Activated T-helper 17 cell treated with anti-CD3 and anti-CD28 coated beads, Interleukin-2, amount 50 U/mL, for 72 hours (primary cell): Measurements from ENCODE around the gene IKZF3. TPM values are rescaled to one million over a fixed set of nuclear protein-coding genes. Genes with fewer than 3 reads are reported as not detected.

Experiments used
- ATAC-seq: fragments of 150-1000 bp; cut with Tn5 transposase; replicated peaks from 2 replicates; pipeline ENCODE4 v1.10.0; 2021; ENCODE audit warnings: mild to moderate bottlenecking, moderate library complexity
- H3K27ac Mint-ChIP-seq: one replicate; pipeline ENCODE4 v1.8.0; 2022; ENCODE audit warnings: mixed read lengths
- H3K27me3 Mint-ChIP-seq: one replicate; pipeline ENCODE4 v1.8.0; 2022; ENCODE audit warnings: mixed read lengths
- H3K36me3 Mint-ChIP-seq: one replicate; pipeline ENCODE4 v1.8.0; 2022; ENCODE audit warnings: low read depth, mild to moderate bottlenecking, mixed read lengths
- H3K4me1 Mint-ChIP-seq: one replicate; pipeline ENCODE4 v1.8.0; 2022; ENCODE audit warnings: mixed read lengths
- H3K4me3 Mint-ChIP-seq: one replicate; pipeline ENCODE4 v1.8.0; 2022; ENCODE audit warnings: mild to moderate bottlenecking, mixed read lengths
- H3K9me3 Mint-ChIP-seq: one replicate; pipeline ENCODE4 v1.8.0; 2022; ENCODE audit warnings: mixed read lengths
- total RNA-seq, 2 donors: library from RNA; stranded (reverse); gene quantifications; one replicate each; pipeline ENCODE4 v1.2.3, GENCODE V29; 2022

Gene IKZF3
- total RNA-seq, 2 donors from 2014 or later: 55.0 to 119 TPM

GRCh38 chr17:39816272-39816671 is 47.8 kb downstream of the IKZF3 start:
- H3K36me3 Mint-ChIP-seq: peaks cover 92% of the 10 kb centered on the region
- H3K27ac Mint-ChIP-seq: no peak overlapping the region
- no peak for ATAC-seq
- H3K27me3 Mint-ChIP-seq: no peaks in the 10 kb centered on the region
- H3K4me1 Mint-ChIP-seq: peaks cover 53% of the 10 kb centered on the region
- no peaks in the 10 kb centered on the region for H3K9me3 Mint-ChIP-seq
- H3K4me3 Mint-ChIP-seq: no peak overlapping the region

- Mint-ChIP-seq H3K4me1 (peaks cover 45% of the 10 kb centered on the region), H3K4me3 (peak overlapping the region; percentile 87), H3K27me3 (no peaks in the 10 kb centered on the region), H3K27ac (peak overlapping the region; percentile 89), H3K9me3 (no peaks in the 10 kb centered on the region), H3K36me3 (peaks cover 88% of the 10 kb centered on the region)
- ATAC-seq: no peak
Observed at GRCh38 chr17:39814497-39814896, 49.6 kb downstream of the IKZF3 start.

GRCh38 chr17:39813631-39814030 is 50.5 kb downstream of the IKZF3 start:
- Mint-ChIP-seq H3K9me3 (no peaks in the 10 kb centered on the region), H3K4me3 (peak overlapping the region; percentile 87), H3K27me3 (no peaks in the 10 kb centered on the region), H3K36me3 (peaks cover 88% of the 10 kb centered on the region), H3K27ac (peak overlapping the region; percentile 89), H3K4me1 (peaks cover 53% of the 10 kb centered on the region)
- peak; percentile 86 for ATAC-seq

GRCh38 chr17:39812466-39812865 is 51.6 kb downstream of the IKZF3 start:
- Mint-ChIP-seq H3K4me3 (peak overlapping the region; percentile 87), H3K27ac (peak overlapping the region; percentile 79), H3K27me3 (no peaks in the 10 kb centered on the region), H3K4me1 (peaks cover 49% of the 10 kb centered on the region), H3K9me3 (no peaks in the 10 kb centered on the region), H3K36me3 (peaks cover 84% of the 10 kb centered on the region)
- ATAC-seq: no peak

- Mint-ChIP-seq H3K4me3 (peak overlapping the region; percentile 23), H3K4me1 (peaks cover 49% of the 10 kb centered on the region), H3K27ac (peak overlapping the region; percentile 79), H3K27me3 (no peaks in the 10 kb centered on the region), H3K9me3 (no peaks in the 10 kb centered on the region), H3K36me3 (peaks cover 83% of the 10 kb centered on the region)
- no peak for ATAC-seq
Observed at GRCh38 chr17:39810939-39811728, 53.0 kb downstream of the IKZF3 start.

GRCh38 chr17:39809221-39809620 is 54.9 kb downstream of the IKZF3 start:
- H3K9me3 Mint-ChIP-seq: no peaks in the 10 kb centered on the region
- H3K27me3 Mint-ChIP-seq: no peaks in the 10 kb centered on the region
- peaks cover 41% of the 10 kb centered on the region for H3K4me1 Mint-ChIP-seq
- no peak for ATAC-seq
- peaks cover 71% of the 10 kb centered on the region for H3K36me3 Mint-ChIP-seq
- H3K27ac Mint-ChIP-seq: no peak overlapping the region
- no peak overlapping the region for H3K4me3 Mint-ChIP-seq

GRCh38 chr17:39808409-39808997 is 55.6 kb downstream of the IKZF3 start:
- Mint-ChIP-seq H3K4me3 (no peak overlapping the region), H3K27me3 (no peaks in the 10 kb centered on the region), H3K9me3 (no peaks in the 10 kb centered on the region), H3K4me1 (peaks cover 34% of the 10 kb centered on the region), H3K36me3 (peaks cover 64% of the 10 kb centered on the region), H3K27ac (no peak overlapping the region)
- ATAC-seq: no peak

GRCh38 chr17:39804839-39805238 is 59.3 kb downstream of the IKZF3 start:
- H3K4me1 Mint-ChIP-seq: peaks cover 26% of the 10 kb centered on the region
- no peak overlapping the region for H3K27ac Mint-ChIP-seq
- H3K4me3 Mint-ChIP-seq: no peak overlapping the region
- peaks cover 55% of the 10 kb centered on the region for H3K36me3 Mint-ChIP-seq
- no peaks in the 10 kb centered on the region for H3K27me3 Mint-ChIP-seq
- H3K9me3 Mint-ChIP-seq: no peaks in the 10 kb centered on the region
- ATAC-seq: no peak

GRCh38 chr17:39801055-39801454 is 63.1 kb downstream of the IKZF3 start:
- ATAC-seq: no peak
- Mint-ChIP-seq H3K9me3 (no peaks in the 10 kb centered on the region), H3K4me3 (peak overlapping the region; percentile 75), H3K36me3 (peaks cover 48% of the 10 kb centered on the region), H3K27ac (peak overlapping the region; percentile 83), H3K27me3 (no peaks in the 10 kb centered on the region), H3K4me1 (peaks cover 41% of the 10 kb centered on the region)

GRCh38 chr17:39800540-39800939 is 63.6 kb downstream of the IKZF3 start:
- Mint-ChIP-seq H3K36me3 (peaks cover 43% of the 10 kb centered on the region), H3K27ac (peak overlapping the region; percentile 83), H3K4me3 (peak overlapping the region; percentile 75), H3K27me3 (no peaks in the 10 kb centered on the region), H3K4me1 (peaks cover 41% of the 10 kb centered on the region), H3K9me3 (no peaks in the 10 kb centered on the region)
- peak; percentile 100 for ATAC-seq

- Mint-ChIP-seq H3K36me3 (peaks cover 42% of the 10 kb centered on the region), H3K4me1 (peaks cover 42% of the 10 kb centered on the region), H3K27ac (peak overlapping the region; percentile 64), H3K27me3 (no peaks in the 10 kb centered on the region), H3K4me3 (peak overlapping the region; percentile 2), H3K9me3 (no peaks in the 10 kb centered on the region)
- ATAC-seq: no peak
Observed at GRCh38 chr17:39799395-39799794, 64.7 kb downstream of the IKZF3 start.

- H3K4me3 Mint-ChIP-seq: peak overlapping the region; percentile 76
- H3K27ac Mint-ChIP-seq: peak overlapping the region; percentile 67
- peaks cover 52% of the 10 kb centered on the region for H3K36me3 Mint-ChIP-seq
- H3K27me3 Mint-ChIP-seq: no peaks in the 10 kb centered on the region
- H3K4me1 Mint-ChIP-seq: peaks cover 59% of the 10 kb centered on the region
- no peak for ATAC-seq
- H3K9me3 Mint-ChIP-seq: no peaks in the 10 kb centered on the region
Observed at GRCh38 chr17:39794249-39794970, 69.7 kb downstream of the IKZF3 start.

GRCh38 chr17:39793301-39793872 is 70.7 kb downstream of the IKZF3 start:
- Mint-ChIP-seq H3K27ac (peak overlapping the region; percentile 67), H3K27me3 (no peaks in the 10 kb centered on the region), H3K4me1 (peaks cover 53% of the 10 kb centered on the region), H3K36me3 (peaks cover 60% of the 10 kb centered on the region), H3K9me3 (no peaks in the 10 kb centered on the region), H3K4me3 (peak overlapping the region; percentile 76)
- ATAC-seq: no peak

GRCh38 chr17:39792526-39793221 is 71.4 kb downstream of the IKZF3 start:
- peak; percentile 63 for ATAC-seq
- H3K4me1 Mint-ChIP-seq: peaks cover 52% of the 10 kb centered on the region
- H3K27ac Mint-ChIP-seq: peak overlapping the region; percentile 67

More at GRCh38 chr17:39792526-39793221, 71.4 kb downstream of the IKZF3 start:
- Mint-ChIP-seq H3K9me3 (no peaks in the 10 kb centered on the region), H3K27me3 (no peaks in the 10 kb centered on the region), H3K36me3 (peaks cover 61% of the 10 kb centered on the region), H3K4me3 (peak overlapping the region; percentile 76)
